ENCODE measurements around the gene CYB561A3.

CYB561A3 gene

DNA sequence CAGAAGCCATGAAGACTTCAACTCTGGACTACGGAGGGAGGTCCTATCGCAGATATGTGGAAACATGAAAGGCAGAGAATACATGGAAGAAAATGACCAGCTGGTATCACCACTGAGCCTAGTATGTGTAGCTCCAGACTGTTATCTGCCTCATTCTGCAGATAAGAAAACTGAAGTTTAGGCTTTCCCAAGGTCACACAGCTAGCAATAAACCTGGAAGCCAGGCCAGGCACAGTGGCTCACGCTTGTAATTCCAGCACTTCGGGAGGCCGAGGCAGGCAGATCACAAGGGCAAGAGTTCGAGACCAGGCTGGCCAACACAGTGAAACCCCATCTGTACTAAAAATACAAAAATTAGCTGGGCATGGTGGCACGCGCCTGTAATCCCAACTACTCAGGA is 50.9 kb downstream of the CYB561A3 start:
- no peak for DNase-seq
- Mint-ChIP-seq H3K27ac (no peak overlapping the region), H3K9me3 (no peaks in the 10 kb centered on the region), H3K4me3 (no peak overlapping the region), H3K27me3 (ENCODE audit: low read depth, poor library complexity) (no peaks in the 10 kb centered on the region), H3K36me3 (ENCODE audit: low read depth) (peaks cover 40% of the 10 kb centered on the region), H3K4me1 (no peaks in the 10 kb centered on the region)
- TF ChIP-seq, protein P1, sequence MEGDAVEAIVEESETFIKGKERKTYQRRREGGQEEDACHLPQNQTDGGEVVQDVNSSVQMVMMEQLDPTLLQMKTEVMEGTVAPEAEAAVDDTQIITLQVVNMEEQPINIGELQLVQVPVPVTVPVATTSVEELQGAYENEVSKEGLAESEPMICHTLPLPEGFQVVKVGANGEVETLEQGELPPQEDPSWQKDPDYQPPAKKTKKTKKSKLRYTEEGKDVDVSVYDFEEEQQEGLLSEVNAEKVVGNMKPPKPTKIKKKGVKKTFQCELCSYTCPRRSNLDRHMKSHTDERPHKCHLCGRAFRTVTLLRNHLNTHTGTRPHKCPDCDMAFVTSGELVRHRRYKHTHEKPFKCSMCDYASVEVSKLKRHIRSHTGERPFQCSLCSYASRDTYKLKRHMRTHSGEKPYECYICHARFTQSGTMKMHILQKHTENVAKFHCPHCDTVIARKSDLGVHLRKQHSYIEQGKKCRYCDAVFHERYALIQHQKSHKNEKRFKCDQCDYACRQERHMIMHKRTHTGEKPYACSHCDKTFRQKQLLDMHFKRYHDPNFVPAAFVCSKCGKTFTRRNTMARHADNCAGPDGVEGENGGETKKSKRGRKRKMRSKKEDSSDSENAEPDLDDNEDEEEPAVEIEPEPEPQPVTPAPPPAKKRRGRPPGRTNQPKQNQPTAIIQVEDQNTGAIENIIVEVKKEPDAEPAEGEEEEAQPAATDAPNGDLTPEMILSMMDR (IDR thresholded peaks at IDR 0.05): no peak

DNA sequence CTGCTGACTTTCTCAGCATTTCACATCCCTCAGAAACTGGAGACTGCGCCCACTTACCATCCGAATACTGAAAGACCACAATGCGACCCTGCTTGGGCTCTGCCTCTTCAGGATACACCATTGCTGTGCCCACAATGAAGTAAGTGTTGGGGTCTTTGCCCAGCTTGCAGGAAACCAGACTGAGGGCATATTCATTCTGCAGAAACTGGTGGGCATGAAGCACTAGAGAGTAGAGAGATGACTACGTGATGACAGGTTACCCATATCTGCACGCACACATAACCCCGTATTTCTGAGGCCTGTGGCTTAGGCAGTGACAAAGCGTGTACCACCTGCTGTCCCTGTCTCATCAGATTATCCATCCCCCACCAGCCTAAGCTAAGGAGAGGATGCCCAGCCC is 51.9 kb downstream of the CYB561A3 start:
- no peaks in the 10 kb centered on the region for H3K27me3 Mint-ChIP-seq (ENCODE audit: low read depth, poor library complexity)
- TF ChIP-seq, protein P1 (IDR thresholded peaks at IDR 0.05): no peak

DNA sequence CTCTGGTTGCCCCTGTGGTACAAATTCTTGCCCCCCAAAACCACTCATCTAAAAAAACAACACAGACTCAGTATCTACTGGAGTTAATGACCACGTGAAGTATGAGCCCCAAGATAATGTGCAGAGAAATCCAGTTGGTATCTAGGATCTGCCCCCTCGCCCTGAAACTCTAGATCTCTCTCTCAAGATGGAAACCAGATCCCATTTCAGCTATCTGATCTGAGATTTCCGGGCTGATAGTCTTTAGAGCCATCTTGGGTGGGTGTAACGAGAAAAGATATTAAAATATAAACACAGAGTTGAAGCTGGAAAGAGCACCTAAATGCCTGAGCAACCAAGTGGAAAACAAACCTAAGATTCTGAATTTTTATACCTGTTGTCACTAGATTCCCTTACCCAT is 52.5 kb downstream of the CYB561A3 start:
- Mint-ChIP-seq H3K9me3 (no peaks in the 10 kb centered on the region), H3K4me1 (no peaks in the 10 kb centered on the region), H3K36me3 (ENCODE audit: low read depth) (peaks cover 32% of the 10 kb centered on the region), H3K27me3 (ENCODE audit: low read depth, poor library complexity) (no peaks in the 10 kb centered on the region), H3K4me3 (no peak overlapping the region), H3K27ac (no peak overlapping the region)
- DNase-seq: no peak
- TF ChIP-seq, protein P1 (IDR thresholded peaks at IDR 0.05): no peak

More for the DNA sequence above, 51.9 kb downstream of the CYB561A3 start:
- Mint-ChIP-seq H3K4me1 (no peaks in the 10 kb centered on the region), H3K9me3 (no peaks in the 10 kb centered on the region), H3K4me3 (no peak overlapping the region), H3K36me3 (ENCODE audit: low read depth) (peaks cover 34% of the 10 kb centered on the region), H3K27ac (no peak overlapping the region)
- DNase-seq: no peak

DNA sequence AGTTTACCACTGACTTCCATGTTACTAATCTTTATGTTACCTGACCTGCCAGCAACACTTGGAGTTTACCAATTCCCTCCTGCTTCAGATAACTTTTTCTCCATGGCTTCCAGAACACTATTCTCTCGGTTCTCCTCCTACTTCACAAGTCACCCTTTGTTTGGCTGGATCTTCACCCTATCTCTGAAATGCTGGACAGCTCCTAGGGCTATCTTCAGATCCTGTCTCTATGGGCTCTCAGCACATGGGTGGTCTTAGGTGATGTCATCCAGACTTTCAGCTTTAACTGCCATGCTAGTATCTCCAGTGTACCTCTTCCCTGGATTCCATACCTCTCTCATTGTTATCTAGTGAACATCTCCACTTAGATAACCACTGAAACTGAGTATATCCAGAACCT is 54.3 kb downstream of the CYB561A3 start:
- DNase-seq: no peak
- Mint-ChIP-seq H3K36me3 (ENCODE audit: low read depth) (peaks cover 26% of the 10 kb centered on the region), H3K4me1 (no peaks in the 10 kb centered on the region), H3K4me3 (no peak overlapping the region), H3K27me3 (ENCODE audit: low read depth, poor library complexity) (no peaks in the 10 kb centered on the region), H3K27ac (no peak overlapping the region), H3K9me3 (no peaks in the 10 kb centered on the region)
- TF ChIP-seq, protein P1 (IDR thresholded peaks at IDR 0.05): no peak

DNA sequence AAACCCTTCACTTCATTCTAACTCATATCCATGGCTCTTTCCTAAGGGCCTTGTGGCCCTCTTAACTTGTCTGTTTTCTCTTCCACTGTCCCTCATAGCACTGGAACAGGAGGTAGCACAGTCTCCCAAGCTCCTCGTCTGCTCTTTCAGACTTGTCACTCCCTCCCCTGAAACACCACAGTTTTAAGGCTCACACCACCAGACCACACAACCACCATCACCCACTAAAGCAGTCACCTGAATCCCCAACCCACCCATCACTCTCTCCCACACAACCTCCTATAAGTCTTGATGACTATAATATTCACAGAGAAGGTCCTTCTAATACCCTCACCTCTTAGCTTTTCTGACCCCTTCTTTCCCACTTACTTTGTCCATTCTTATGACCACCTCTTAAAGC is 55.5 kb downstream of the CYB561A3 start:
- Mint-ChIP-seq H3K27me3 (ENCODE audit: low read depth, poor library complexity) (no peaks in the 10 kb centered on the region), H3K36me3 (ENCODE audit: low read depth) (peaks cover 30% of the 10 kb centered on the region), H3K9me3 (no peaks in the 10 kb centered on the region), H3K27ac (no peak overlapping the region), H3K4me1 (no peaks in the 10 kb centered on the region), H3K4me3 (no peak overlapping the region)
- TF ChIP-seq, protein P1 (IDR thresholded peaks at IDR 0.05): no peak
- DNase-seq: no peak

DNA sequence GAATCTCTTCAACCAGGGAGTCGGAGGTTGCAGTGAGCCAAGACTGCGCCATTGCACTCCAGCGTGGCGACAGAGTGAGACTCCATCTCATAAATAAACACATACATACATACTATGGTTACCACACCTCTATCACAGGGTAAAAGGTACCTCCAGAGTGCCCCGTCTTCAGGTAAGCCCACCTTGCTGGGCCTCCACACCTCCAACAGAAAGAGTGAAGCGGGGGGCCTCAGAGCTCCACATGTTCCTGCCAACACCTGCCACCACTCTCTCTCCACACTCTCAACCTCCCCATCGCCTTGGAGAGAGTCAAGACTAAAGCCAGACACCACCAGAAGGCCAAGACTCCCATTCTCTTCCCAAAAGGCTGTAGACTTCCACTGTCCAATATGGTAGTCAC is 56.3 kb downstream of the CYB561A3 start:
- Mint-ChIP-seq H3K9me3 (no peaks in the 10 kb centered on the region), H3K36me3 (ENCODE audit: low read depth) (peaks cover 34% of the 10 kb centered on the region), H3K4me3 (no peak overlapping the region), H3K27ac (no peak overlapping the region), H3K4me1 (no peaks in the 10 kb centered on the region), H3K27me3 (ENCODE audit: low read depth, poor library complexity) (no peaks in the 10 kb centered on the region)
- TF ChIP-seq, protein P1 (IDR thresholded peaks at IDR 0.05): no peak
- no peak for DNase-seq
